ENCODE measurements around the gene TMEM139.

Gene TMEM139

GRCh38 chr7:143329471-143330170 lies 44.9 kb downstream of the TMEM139 start:
- DNase-seq = no peak

GRCh38 chr7:143331179-143331801 lies 46.5 kb downstream of the TMEM139 start:
- DNase-seq = no peak

GRCh38 chr7:143334244-143334643 lies 49.5 kb downstream of the TMEM139 start:
- DNase-seq = no peak

GRCh38 chr7:143337216-143337615 lies 52.5 kb downstream of the TMEM139 start:
- DNase-seq = no peak

All from stimulated activated CD4-positive, alpha-beta T cell treated with anti-CD3 and anti-CD28 coated beads, Interleukin-4, amount 100 ng/mL, for 1 hour (primary cell).